Loucy (cell line): ENCODE results near the gene DES.
"Not testable (repeated sequence)": the region's sequence is repeated elsewhere in the genome, so short reads cannot be mapped to it uniquely, and the experiment has no call there.

ENCODE experiments used
- H2AFZ ChIP-seq: fragments of 200-600 bp; sonication (generic); 2 replicates; pipeline ENCODE4 v1.6.0; 2016; ENCODE audit warnings: antibody characterized with exemption, mild to moderate bottlenecking, low read length, moderate library complexity
- H3F3A ChIP-seq: fragments of 200-600 bp; 2 replicates; pipeline ENCODE4 v1.6.0; 2016; ENCODE audit warnings: antibody characterized with exemption, low read depth, mild to moderate bottlenecking
- H3K27me3 ChIP-seq: fragments of 200-600 bp; sonication (generic); 2 replicates; pipeline ENCODE4 v1.6.1; 2014; ENCODE audit warnings: low read length, mild to moderate bottlenecking; ENCODE audit not compliant: insufficient read depth, poor library complexity, severe bottlenecking
- H3K36me3 ChIP-seq: fragments of 200-600 bp; sonication (generic); 2 replicates; pipeline ENCODE4 v1.6.1; 2016; ENCODE audit warnings: low read length; ENCODE audit not compliant: insufficient read depth
- H3K4me1 ChIP-seq: fragments of 200-600 bp; sonication (generic); 2 replicates; pipeline ENCODE4 v1.5.1; 2014; ENCODE audit warnings: low read length, mild to moderate bottlenecking; ENCODE audit not compliant: insufficient read depth, poor library complexity, severe bottlenecking
- H3K4me2 ChIP-seq: fragments of 200-600 bp; sonication (generic); 2 replicates; pipeline ENCODE4 v1.6.0; 2014; ENCODE audit warnings: antibody characterized with exemption, low read length, low read depth, mild to moderate bottlenecking; ENCODE audit not compliant: poor library complexity, severe bottlenecking
- H3K4me3 ChIP-seq: fragments of 200-600 bp; sonication (generic); 2 replicates; pipeline ENCODE4 v1.5.1; 2014; ENCODE audit warnings: low read length, mild to moderate bottlenecking, mixed read lengths; ENCODE audit not compliant: poor library complexity, severe bottlenecking
- H3K79me2 ChIP-seq: fragments of 200-600 bp; sonication (generic); 2 replicates; pipeline ENCODE4 v1.6.1; 2014; ENCODE audit warnings: low read length; ENCODE audit not compliant: insufficient read depth
- H3K9ac ChIP-seq: fragments of 200-600 bp; sonication (generic); 2 replicates; pipeline ENCODE4 v1.6.0; 2014; ENCODE audit warnings: mild to moderate bottlenecking, low read depth, low read length, moderate library complexity; ENCODE audit not compliant: poor library complexity, severe bottlenecking
- H3K9me2 ChIP-seq: fragments of 200-600 bp; sonication (generic); replicated peaks from 2 replicates; pipeline ENCODE4 v1.6.1; 2016; ENCODE audit warnings: low read depth, low read length, mixed read lengths
- H3K9me3 ChIP-seq: fragments of 200-600 bp; sonication (generic); 2 replicates; pipeline ENCODE4 v1.6.1; 2014; ENCODE audit warnings: mild to moderate bottlenecking, antibody characterized with exemption, low read length, low read depth; ENCODE audit not compliant: insufficient read depth
- H4K20me1 ChIP-seq: fragments of 200-600 bp; sonication (generic); 2 replicates; pipeline ENCODE4 v1.6.0; 2014; ENCODE audit warnings: antibody characterized with exemption, low read length, mild to moderate bottlenecking; ENCODE audit not compliant: insufficient read depth, poor library complexity, severe bottlenecking
- CTCF ChIP-seq: fragments of 200-600 bp; sonication (generic); conservative IDR thresholded peaks from 2 replicates; pipeline ENCODE4 v1.5.1; 2014; ENCODE audit warnings: mild to moderate bottlenecking, antibody characterized with exemption, low read length
- EZH2phosphoT487 ChIP-seq: fragments of 200-600 bp; IDR thresholded peaks from 2 replicates; pipeline ENCODE4 v1.6.1; 2018; ENCODE audit warnings: antibody characterized with exemption, mild to moderate bottlenecking, moderate library complexity, borderline replicate concordance

The DES gene

GRCh38 chr2:219405958-219406860, 12.0 kb upstream of the DES start:
- Histone ChIP-seq H3K27me3 (no peaks in the 10 kb centered on the region), H3K9me3 (no peaks in the 10 kb centered on the region), H3K4me3 (no peak overlapping the region), H3K9ac (no peak overlapping the region), H4K20me1 (no peaks in the 10 kb centered on the region), H3K9me2 (no peaks in the 10 kb centered on the region), H2AFZ (no peak overlapping the region), H3F3A (no peaks in the 10 kb centered on the region), H3K36me3 (no peaks in the 10 kb centered on the region), H3K4me2 (no peak overlapping the region), H3K79me2 (no peaks in the 10 kb centered on the region), H3K4me1 (no peaks in the 10 kb centered on the region)
- no peak for TF ChIP-seq CTCF
- TF ChIP-seq EZH2phosphoT487: no peak

- TF ChIP-seq EZH2phosphoT487 (no peak), CTCF (no peak)
- Histone ChIP-seq H3K79me2 (no peaks in the 10 kb centered on the region), H3K36me3 (no peaks in the 10 kb centered on the region), H2AFZ (no peak overlapping the region), H3K4me1 (no peaks in the 10 kb centered on the region), H3K9me2 (no peaks in the 10 kb centered on the region), H4K20me1 (no peaks in the 10 kb centered on the region), H3F3A (no peaks in the 10 kb centered on the region), H3K9me3 (no peaks in the 10 kb centered on the region), H3K27me3 (no peaks in the 10 kb centered on the region), H3K9ac (no peak overlapping the region), H3K4me2 (no peak overlapping the region), H3K4me3 (no peak overlapping the region)
Observed at GRCh38 chr2:219406861-219407230, 11.3 kb upstream of the DES start.

GRCh38 chr2:219407343-219407742, 10.8 kb upstream of the DES start:
- not testable (repeated sequence) for H3F3A ChIP-seq, H3K9ac ChIP-seq, H3K27me3 ChIP-seq, H3K9me3 ChIP-seq, H3K4me2 ChIP-seq, H4K20me1 ChIP-seq, H3K9me2 ChIP-seq, H3K4me3 ChIP-seq, H3K36me3 ChIP-seq, H2AFZ ChIP-seq, H3K4me1 ChIP-seq, H3K79me2 ChIP-seq

GRCh38 chr2:219408204-219408603, 10.0 kb upstream of the DES start:
- Histone ChIP-seq H3K9me3 (no peaks in the 10 kb centered on the region), H3F3A (no peaks in the 10 kb centered on the region), H3K27me3 (no peaks in the 10 kb centered on the region), H3K4me2 (no peak overlapping the region), H3K4me1 (no peaks in the 10 kb centered on the region), H3K79me2 (no peaks in the 10 kb centered on the region), H3K9ac (no peak overlapping the region), H3K9me2 (no peaks in the 10 kb centered on the region), H3K36me3 (no peaks in the 10 kb centered on the region), H2AFZ (no peak overlapping the region), H3K4me3 (no peak overlapping the region), H4K20me1 (no peaks in the 10 kb centered on the region)
- TF ChIP-seq CTCF (no peak), EZH2phosphoT487 (no peak)
